Chondrocyte (in vitro differentiated cells): ENCODE data around the gene ACOXL. TPM values are rescaled to one million over a fixed set of nuclear protein-coding genes. Genes with fewer than 3 reads are reported as not detected.
"Not testable (repeated sequence)": the region's sequence is repeated elsewhere in the genome, so short reads cannot be mapped to it uniquely, and the experiment has no call there.

Experiments
- DNase-seq: peaks from one replicate; pipeline ENCODE4 v3.0.0; 2021; ENCODE audit warnings: mixed read lengths, low spot score
- H3K27ac Mint-ChIP-seq: one replicate; pipeline ENCODE4 v1.8.0; 2021; ENCODE audit warnings: mild to moderate bottlenecking, moderate library complexity, mixed read lengths; ENCODE audit not compliant: unreplicated experiment
- H3K27me3 Mint-ChIP-seq: 2 replicates; pipeline ENCODE4 v1.8.0; 2021; ENCODE audit warnings: low read depth, mixed read lengths
- H3K36me3 Mint-ChIP-seq: 2 replicates; pipeline ENCODE4 v1.8.0; 2021; ENCODE audit warnings: low read depth, mixed read lengths
- H3K4me1 Mint-ChIP-seq: 2 replicates; pipeline ENCODE4 v1.8.0; 2021; ENCODE audit warnings: low read depth, mild to moderate bottlenecking, mixed read lengths
- H3K4me3 Mint-ChIP-seq: one replicate; pipeline ENCODE4 v1.8.0; 2021; ENCODE audit warnings: mild to moderate bottlenecking, moderate library complexity, mixed read lengths; ENCODE audit not compliant: unreplicated experiment
- H3K9me3 Mint-ChIP-seq: 2 replicates; pipeline ENCODE4 v1.8.0; 2021; ENCODE audit warnings: low read depth, mixed read lengths
- CTCF ChIP-seq: fragments of 200-600 bp; sonication (generic); IDR thresholded peaks from 2 replicates; pipeline ENCODE4 v1.5.0; 2021; ENCODE audit warnings: antibody characterized with exemption, mild to moderate bottlenecking, moderate library complexity
- total RNA-seq: library from RNA; stranded (reverse); gene quantifications from 3 replicates; pipeline ENCODE4 v1.2.1, GENCODE V29; 2021

Gene ACOXL
- total RNA-seq, 1 donor from 2014 or later: not detected

GRCh38 chr2:110852051-110852450 lies 119.7 kb downstream of the ACOXL start:
- no peak for TF ChIP-seq CTCF
- DNase-seq: no peak
- Mint-ChIP-seq H3K4me1 (no peaks in the 10 kb centered on the region), H3K36me3 (peaks cover 1% of the 10 kb centered on the region), H3K27me3 (peaks cover 43% of the 10 kb centered on the region), H3K9me3 (no peaks in the 10 kb centered on the region), H3K4me3 (no peak overlapping the region), H3K27ac (no peak overlapping the region)

GRCh38 chr2:110852541-110853263 lies 120.3 kb downstream of the ACOXL start:
- H3K27ac Mint-ChIP-seq: no peak overlapping the region
- no peaks in the 10 kb centered on the region for H3K9me3 Mint-ChIP-seq
- TF ChIP-seq CTCF: no peak

GRCh38 chr2:110853516-110853915 lies 121.1 kb downstream of the ACOXL start:
- DNase-seq: no peak
- peaks cover 2% of the 10 kb centered on the region for H3K4me1 Mint-ChIP-seq
- H3K4me3 Mint-ChIP-seq: no peak overlapping the region
- H3K27me3 Mint-ChIP-seq: peaks cover 50% of the 10 kb centered on the region
- H3K27ac Mint-ChIP-seq: no peak overlapping the region
- peak; percentile 72 for TF ChIP-seq CTCF
- H3K9me3 Mint-ChIP-seq: no peaks in the 10 kb centered on the region
- peaks cover 1% of the 10 kb centered on the region for H3K36me3 Mint-ChIP-seq

More at GRCh38 chr2:110852541-110853263, 120.3 kb downstream of the ACOXL start:
- no peak for DNase-seq
- Mint-ChIP-seq H3K27me3 (peaks cover 44% of the 10 kb centered on the region), H3K36me3 (peaks cover 1% of the 10 kb centered on the region), H3K4me1 (no peaks in the 10 kb centered on the region), H3K4me3 (no peak overlapping the region)

- H3K4me3 Mint-ChIP-seq: no peak overlapping the region
- no peak for TF ChIP-seq CTCF
- peaks cover 1% of the 10 kb centered on the region for H3K36me3 Mint-ChIP-seq
- no peaks in the 10 kb centered on the region for H3K9me3 Mint-ChIP-seq
- DNase-seq: no peak
- H3K27me3 Mint-ChIP-seq: peaks cover 49% of the 10 kb centered on the region
- H3K4me1 Mint-ChIP-seq: peaks cover 2% of the 10 kb centered on the region
- H3K27ac Mint-ChIP-seq: no peak overlapping the region
Observed at GRCh38 chr2:110853948-110854347, 121.6 kb downstream of the ACOXL start.

- Mint-ChIP-seq H3K27me3 (peaks cover 51% of the 10 kb centered on the region), H3K36me3 (peaks cover 1% of the 10 kb centered on the region), H3K4me3 (no peak overlapping the region), H3K9me3 (no peaks in the 10 kb centered on the region), H3K27ac (no peak overlapping the region), H3K4me1 (peaks cover 6% of the 10 kb centered on the region)
- TF ChIP-seq CTCF: peak; percentile 38
- no peak for DNase-seq
Observed at GRCh38 chr2:110854355-110855081, 122.1 kb downstream of the ACOXL start.

- H3K9me3 Mint-ChIP-seq, H3K4me1 Mint-ChIP-seq, H3K36me3 Mint-ChIP-seq, H3K27ac Mint-ChIP-seq, DNase-seq, H3K4me3 Mint-ChIP-seq: not testable (repeated sequence)
- H3K27me3 Mint-ChIP-seq: peaks cover 59% of the 10 kb centered on the region
Observed at GRCh38 chr2:110855841-110856240, 123.5 kb downstream of the ACOXL start.
